GM12891 (cell line): ENCODE results near the gene OGDHL.
"Not testable (repeated sequence)": the region's sequence is repeated elsewhere in the genome, so short reads cannot be mapped to it uniquely, and the experiment has no call there.

Experiments used
- POLR2A ChIP-seq: IDR thresholded peaks from 2 replicates; pipeline ENCODE4 v1.6.1; 2011; ENCODE audit warnings: low read depth, low read length, control low read depth
- TAF1 ChIP-seq: IDR thresholded peaks from 2 replicates; pipeline ENCODE4 v1.6.1; 2011; ENCODE audit warnings: low read depth, low read length, control low read depth

- TF ChIP-seq TAF1, POLR2A: not testable (repeated sequence)
Observed at GRCh38 chr10:49715157-49715556, 47.0 kb downstream of the OGDHL start.
